Heart right ventricle (tissue), 16 donors: Measurements from ENCODE around the gene TSPO2. TPM values are rescaled to one million over a fixed set of nuclear protein-coding genes. Genes with fewer than 3 reads are reported as not detected.

Experiments used
- ATAC-seq, 8 donors: fragments of 200-7000 bp; cut with Tn5 transposase; one replicate each; pipeline ENCODE4 v1.9.1; 2020; ENCODE audit warnings: mild to moderate bottlenecking in 8 of 8, moderate library complexity in 8 of 8, moderate number of reproducible peaks in 1 of 8
- DNase-seq, 2 donors: peaks; one replicate each; pipeline ENCODE4 v3.0.0-alpha.2; 2020
- H3K27ac ChIP-seq, 10 donors: fragments of 200-600 bp; sonication (generic) in 2 of 10; one replicate each; pipeline versions ENCODE4 v1.5.0 to v1.8.0; 2020 to 2022; ENCODE audit warnings: mild to moderate bottlenecking in 3 of 10
- H3K27me3 ChIP-seq, 7 donors: fragments of 200-600 bp; one replicate each; pipeline ENCODE4 v1.8.0; 2021 to 2022; ENCODE audit warnings: mild to moderate bottlenecking in 2 of 7
- H3K36me3 ChIP-seq, 9 donors: fragments of 200-600 bp; sonication (generic) in 1 of 9; one replicate each; pipeline versions ENCODE4 v1.5.0 to v1.8.0; 2020 to 2022; ENCODE audit warnings: mild to moderate bottlenecking in 2 of 9
- H3K4me1 ChIP-seq, 9 donors: fragments of 200-600 bp; sonication (generic) in 1 of 9; one replicate each; pipeline versions ENCODE4 v1.5.0 to v1.8.0; 2020 to 2022; ENCODE audit warnings: mild to moderate bottlenecking in 4 of 9
- H3K4me3 ChIP-seq, 10 donors: fragments of 200-600 bp; sonication (generic) in 2 of 10; one replicate each; pipeline versions ENCODE4 v1.5.0 to v1.8.0; 2020 to 2022; ENCODE audit warnings: mild to moderate bottlenecking in 7 of 10, moderate library complexity in 2 of 10
- H3K9me3 ChIP-seq, 11 donors: fragments of 200-600 bp in 10 of 11; sonication (generic) in 2 of 11; one replicate each; pipeline versions ENCODE4 v1.5.0 to v1.8.0; 2013 to 2022; ENCODE audit warnings: mild to moderate bottlenecking in 2 of 11, control low read depth in 1 of 11, moderate library complexity in 1 of 11
- CTCF ChIP-seq, 9 donors: fragments of 200-600 bp; sonication (generic) in 2 of 9; IDR thresholded peaks; one replicate each; pipeline versions ENCODE4 v1.5.0 to v1.8.0; 2021 to 2022; ENCODE audit warnings: antibody characterized with exemption in 9 of 9, mild to moderate bottlenecking in 5 of 9, moderate library complexity in 1 of 9
- WGBS, 2 donors: extraction: QIAGEN DNeasy Blood & Tissue Kit; methylation state at CpG; one replicate each; pipeline ENCODE4 v1.1.7; 2013; ENCODE audit warnings: inconsistent platforms in 1 of 2; 5-methylcytosine and 5-hydroxymethylcytosine counted together
- intact Hi-C, 10 donors: fragments of 100-400 bp; cut with DNase I; formaldehyde crosslinking; loops; one replicate each; pipeline versions ENCODE4 v1.11.1 to v1.14.2; 2022
- polyA plus RNA-seq, 2 donors: library from polyadenylated mRNA; stranded (reverse); fragments of 200-250 nt; gene quantifications; one replicate each; pipeline ENCODE4 v1.2.3, GENCODE V29; 2013
- total RNA-seq, 10 donors: library from RNA; stranded (reverse); fragmentation: NEBNext Ultra II Directional in 3 of 10; extraction: Animal tissue kit (Norgen Biotek cat#: 25700) in 3 of 10; gene quantifications; one replicate each; pipeline versions ENCODE4 v1.2.1 to v1.2.4, GENCODE V29; 2021 to 2023
- donor health status: Arrhythmogenic right ventricular cardiomyopathy.
- donor health status: ischemic (EF 13 %, LVEDD 7.1; RV severe dilation, severe dysfunction).
- donor health status: healthy with polysubstance abuse.
- donor health status: DM: no; HTN: yes; CAD: no.
- donor health status: DM: no; HTN: no; CAD: no.
- donor health status: ischemic (EF 25% LVEDD 6.9; RV normal size, moderate dysfunction).
- donor health status: ischemic (EF 25% LVEDD 5.7; RV mildly dilated, moderate dysfunction).
- donor health status: healthy.
- donor health status: DM: yes; HTN: yes; CAD: no.
- donor health status: Ischemic cardiomyopathy.
- donor health status: ischemic (EF 35%, LVEDD 5.7; RV mildly dilated, moderate dysfunction).
- donor health status: nonischemic (EF 11% LVEDD 7.7; RV severe dilation, severe dysfunction).
- donor health status: DM: yes; HTN: yes; CAD: no.
- donor health status: PGD.
- donor health status: ischemic (EF 29% LVEDD 5.4; RV normal size, mild dysfunction).
- donor health status: nonischemic (EF 23%, LVEDD 6.1; RV moderate dilation, normal function).

The TSPO2 gene
- total and polyA plus RNA-seq, 12 donors: not detected

- peak overlapping the region in 9 of 10 donors; percentile 49 to 94 (median 88) for H3K27ac ChIP-seq
- intact Hi-C loops: no loop called here
- DNase-seq: no peak
- peaks cover 5 to 77% (median 36%) of the 10 kb centered on the region in 9 donors for H3K4me1 ChIP-seq
- TF ChIP-seq CTCF (IDR thresholded peaks at IDR 0.05): no peak
- no peaks in the 10 kb centered on the region for H3K27me3 ChIP-seq
- H3K36me3 ChIP-seq: peaks cover 0 to 20% (median under 1%) of the 10 kb centered on the region in 9 donors
- ATAC-seq: peak in 1 of 8 donors; percentile 19
- H3K4me3 ChIP-seq: peak overlapping the region in 5 of 10 donors; percentile 22 to 52 (median 46)
- WGBS, 2 donors: 49 to 65% methylated on average over 6 of the region's 6 CpGs
- no peaks in the 10 kb centered on the region for H3K9me3 ChIP-seq
Observed at GRCh38 chr6:41056768-41057490, 14.7 kb downstream of the TSPO2 start.

GRCh38 chr6:41058783-41059181, 16.5 kb downstream of the TSPO2 start:
- ATAC-seq (no peak), DNase-seq (no peak)
- H3K27me3 ChIP-seq: no peaks in the 10 kb centered on the region
- peaks cover 4 to 77% (median 35%) of the 10 kb centered on the region in 9 donors for H3K4me1 ChIP-seq
- no peak for TF ChIP-seq CTCF (IDR thresholded peaks at IDR 0.05)
- H3K4me3 ChIP-seq: no peak overlapping the region
- no peaks in the 10 kb centered on the region for H3K9me3 ChIP-seq
- WGBS, 2 donors: 37 to 46% methylated on average over 2 of the region's 2 CpGs
- peak overlapping the region in 9 of 10 donors; percentile 25 to 80 (median 62) for H3K27ac ChIP-seq
- intact Hi-C loops: no loop called here
- H3K36me3 ChIP-seq: peaks cover 0 to 39% (median 11%) of the 10 kb centered on the region in 9 donors

GRCh38 chr6:41059556-41059955, 17.3 kb downstream of the TSPO2 start:
- TF ChIP-seq CTCF (IDR thresholded peaks at IDR 0.05): no peak
- no peaks in the 10 kb centered on the region for H3K9me3 ChIP-seq
- WGBS, 2 donors: 50 to 65% methylated on average over 1 of the region's 1 CpG
- intact Hi-C loops: no loop called here
- peaks cover 4 to 85% (median 40%) of the 10 kb centered on the region in 9 donors for H3K4me1 ChIP-seq
- DNase-seq (no peak), ATAC-seq (no peak)
- H3K36me3 ChIP-seq: peaks cover 0 to 46% (median 17%) of the 10 kb centered on the region in 9 donors
- no peak overlapping the region for H3K4me3 ChIP-seq
- peak overlapping the region in 7 of 10 donors; percentile 55 to 80 (median 66) for H3K27ac ChIP-seq
- no peaks in the 10 kb centered on the region for H3K27me3 ChIP-seq

GRCh38 chr6:41061196-41061726, 19.0 kb downstream of the TSPO2 start:
- 47 to 58% methylated on average over 13 of the region's 13 CpGs for WGBS, 2 donors
- Histone ChIP-seq H3K9me3 (no peaks in the 10 kb centered on the region), H3K4me3 (peak overlapping the region in 3 of 10 donors; percentile 18 to 32 (median 27)), H3K27ac (peak overlapping the region in 8 of 10 donors; percentile 36 to 80 (median 57)), H3K36me3 (peaks cover 0 to 63% (median 20%) of the 10 kb centered on the region in 9 donors), H3K4me1 (peaks cover 5 to 83% (median 49%) of the 10 kb centered on the region in 9 donors), H3K27me3 (no peaks in the 10 kb centered on the region)
- intact Hi-C loops: loop anchor here in 3 of 10 donors (5.0 to 10.0 kb wide), 2 partner anchors 56 to 164 kb away; no protein-coding TSS in a partner anchor
- TF ChIP-seq CTCF (IDR thresholded peaks at IDR 0.05): no peak
- DNase-seq (no peak), ATAC-seq (peak in 5 of 8 donors; percentile 11 to 50 (median 31))
